GM10847 (cell line): ENCODE measurements around the gene BRCA1.

Source experiments
- POLR2A ChIP-seq: IDR thresholded peaks from 2 replicates; pipeline ENCODE4 v1.6.1; 2011; ENCODE audit not compliant: insufficient read length; ENCODE audit errors: extremely low read depth

Gene BRCA1

DNA sequence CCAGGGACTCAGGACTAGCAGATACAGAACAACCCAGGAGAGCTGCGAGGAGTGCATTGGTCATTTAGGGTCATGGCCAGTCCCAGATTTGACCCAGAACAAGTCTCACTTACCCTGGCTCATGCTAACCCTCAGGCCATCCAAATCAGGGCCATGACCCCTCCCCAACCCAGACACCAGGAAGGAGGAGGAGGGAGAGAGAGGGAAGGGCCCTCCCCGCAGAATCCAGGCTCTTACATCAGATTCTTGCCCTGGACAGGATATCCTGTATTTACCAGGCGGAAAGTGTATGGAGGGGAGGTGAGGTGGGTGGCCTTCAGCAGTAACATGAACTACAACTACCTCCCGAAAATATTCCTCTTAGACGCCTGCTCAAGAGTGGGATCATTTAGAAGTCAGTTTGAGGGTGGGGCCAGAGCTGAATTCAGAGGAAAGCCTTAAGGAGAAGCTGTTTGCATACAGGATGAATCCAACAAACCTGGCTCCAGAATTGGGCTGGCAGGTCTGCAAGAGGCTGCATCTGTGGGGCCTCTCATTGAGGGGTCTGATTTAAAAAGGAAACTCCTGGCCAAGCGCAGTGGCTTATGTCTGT is 105.0 kb downstream of the BRCA1 start:
- no peak for TF ChIP-seq POLR2A

DNA sequence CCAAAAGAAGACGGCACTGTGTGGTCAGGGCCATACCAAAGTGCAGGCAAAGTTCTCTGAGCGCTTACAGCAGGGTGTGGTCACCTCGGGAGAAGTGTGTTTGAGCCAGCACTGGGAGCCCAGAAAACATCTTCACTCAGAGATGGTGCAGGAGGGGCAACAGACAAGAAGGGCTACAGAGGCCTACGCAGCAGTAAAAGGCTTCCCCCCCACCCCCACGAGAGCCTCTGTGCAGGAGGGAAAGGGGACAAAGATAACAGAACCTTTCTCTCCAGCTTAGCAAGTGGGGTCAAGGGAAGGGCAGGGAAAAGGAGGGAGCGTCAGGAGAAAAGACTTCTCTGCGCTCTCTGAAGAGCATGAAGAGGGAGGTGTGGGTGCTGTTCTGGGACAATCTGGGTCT is 105.7 kb downstream of the BRCA1 start:
- no peak for TF ChIP-seq POLR2A

DNA sequence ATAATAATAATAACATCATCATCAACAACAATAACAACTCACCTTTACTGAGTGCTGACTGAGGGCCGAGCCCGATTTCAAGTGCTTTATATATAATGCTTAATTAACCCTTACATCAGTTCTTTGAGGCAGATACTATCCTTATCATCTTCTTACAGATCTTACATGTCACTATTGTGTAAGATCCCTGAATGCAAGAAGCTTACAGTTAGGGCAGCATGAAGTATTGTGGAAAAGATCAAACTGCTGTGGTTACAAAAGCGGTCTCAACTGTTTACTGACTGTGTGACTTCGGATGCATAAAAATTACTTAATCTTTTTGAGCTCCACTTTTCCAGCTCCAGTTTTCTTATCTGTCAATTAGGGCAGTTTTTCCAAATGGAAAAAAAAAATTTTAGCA is 106.2 kb downstream of the BRCA1 start:
- no peak for TF ChIP-seq POLR2A

DNA sequence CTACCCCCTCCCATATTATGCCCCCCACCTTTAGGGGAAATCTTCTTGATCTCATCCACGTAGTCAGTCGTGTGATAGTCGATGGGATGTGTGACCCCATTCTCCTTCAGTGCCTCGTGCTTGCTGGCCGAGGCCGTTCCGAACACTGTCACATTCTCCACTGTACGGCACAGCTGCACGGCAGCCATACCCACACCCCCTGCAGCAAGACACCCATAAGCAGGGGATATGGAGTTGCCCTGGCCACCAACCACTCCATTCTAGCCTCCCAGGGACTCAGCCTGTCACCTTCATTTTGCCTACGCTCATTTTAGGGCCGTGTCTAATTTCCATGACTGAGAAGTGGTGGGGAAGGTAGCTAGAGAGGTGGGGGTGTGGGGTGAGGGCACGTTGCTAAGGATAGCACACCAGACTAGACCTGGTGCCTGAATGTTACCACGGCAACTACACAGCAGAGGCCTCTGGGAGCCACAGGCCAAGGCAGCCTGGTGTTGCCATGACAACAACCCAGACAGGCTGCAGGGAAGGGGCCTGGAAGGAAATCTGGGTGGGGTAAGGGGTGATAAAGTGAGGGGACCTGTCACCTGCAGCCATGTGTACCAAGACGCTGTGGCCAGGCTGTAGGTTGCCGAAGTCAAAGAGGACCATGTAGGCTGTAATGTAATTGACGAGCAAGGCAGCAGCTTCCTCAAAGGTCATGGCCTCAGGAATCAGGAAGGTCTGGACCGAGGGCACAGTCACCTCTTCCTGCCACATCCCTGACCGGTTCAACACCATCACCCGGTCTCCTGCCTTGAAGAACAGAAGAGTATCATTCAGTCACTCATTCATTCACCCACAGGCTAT is 106.9 kb downstream of the BRCA1 start:
- no peak for TF ChIP-seq POLR2A

DNA sequence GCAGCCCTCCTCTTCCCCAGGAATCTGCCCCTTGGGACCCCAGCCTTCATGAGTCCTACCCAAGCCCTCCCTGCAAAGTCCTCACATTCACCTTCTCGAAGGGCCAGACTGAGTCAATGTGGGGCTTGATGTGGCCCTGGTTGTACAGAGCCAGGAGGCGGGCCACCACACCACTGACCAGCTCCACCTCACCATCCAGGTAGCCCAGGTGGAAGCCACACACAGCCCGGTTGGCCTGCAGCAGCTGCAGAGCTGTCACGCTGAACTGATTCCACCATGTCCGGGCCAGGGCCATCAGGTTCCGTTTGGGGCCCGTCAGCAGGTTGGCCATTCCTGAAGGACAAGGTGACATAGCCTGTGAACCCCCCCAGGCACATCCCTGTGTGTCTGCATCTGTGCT is 108.9 kb downstream of the BRCA1 start:
- no peak for TF ChIP-seq POLR2A

DNA sequence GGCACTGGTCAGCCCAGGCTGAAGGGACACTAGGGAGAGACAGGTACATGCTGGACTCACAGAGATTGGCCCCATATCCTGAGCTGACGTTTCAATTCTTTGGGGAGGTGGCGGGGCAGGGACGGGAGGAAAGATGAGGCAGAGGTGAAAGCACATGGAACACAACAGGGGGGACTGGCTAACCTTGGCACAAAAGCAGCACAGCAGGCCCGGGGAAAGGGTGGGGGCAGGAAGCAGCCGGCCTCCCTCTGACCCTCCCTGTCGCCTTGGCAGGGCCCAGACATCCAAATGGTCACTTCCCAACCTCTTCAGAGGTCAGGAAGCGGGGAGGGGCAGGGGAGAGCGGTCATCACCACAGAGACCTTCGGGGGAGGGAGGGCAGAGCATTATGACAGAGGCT is 109.6 kb downstream of the BRCA1 start:
- TF ChIP-seq POLR2A = no peak

DNA sequence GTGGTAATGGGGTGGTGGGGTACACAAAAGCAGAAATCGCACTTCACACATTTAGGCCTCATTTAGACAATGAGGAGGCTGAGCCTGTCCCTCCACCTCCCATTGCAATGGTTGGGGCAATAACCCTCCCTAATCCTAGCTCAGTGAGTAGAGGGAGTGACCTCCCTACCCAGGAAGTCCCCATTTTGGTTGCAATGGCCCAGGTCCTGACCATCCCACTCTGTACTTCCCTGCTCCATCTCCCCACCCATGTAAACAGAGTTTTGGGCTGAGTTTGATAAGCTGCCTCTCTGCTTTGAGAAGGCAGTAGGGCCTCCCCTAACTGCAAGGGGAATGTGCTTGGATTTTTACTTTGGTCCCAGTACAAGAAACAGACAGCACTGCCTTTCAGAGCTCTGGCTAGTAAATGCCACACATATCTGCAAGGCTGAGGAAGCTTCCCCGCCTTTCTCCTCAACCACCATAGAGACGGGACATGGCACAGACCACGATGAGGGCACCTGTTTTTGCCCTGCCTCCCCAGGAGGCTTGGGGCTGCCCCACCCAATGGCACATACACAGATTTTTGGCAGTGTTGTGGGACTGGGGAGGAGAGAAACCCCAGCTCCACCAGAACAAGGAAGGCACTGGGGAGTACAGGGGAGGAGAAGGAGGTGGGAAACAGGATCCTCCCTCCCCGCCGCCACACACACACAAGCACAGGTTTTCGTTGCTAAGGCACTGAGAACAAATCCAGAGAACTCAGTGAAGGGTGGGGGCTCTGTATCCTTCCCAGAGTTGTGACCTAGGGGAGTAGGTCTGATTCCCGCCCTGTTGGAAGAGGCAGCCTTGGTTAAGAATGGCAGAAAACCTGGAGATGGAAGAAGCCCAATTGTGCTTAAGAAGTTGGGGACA is 110.3 kb downstream of the BRCA1 start:
- no peak for TF ChIP-seq POLR2A

DNA sequence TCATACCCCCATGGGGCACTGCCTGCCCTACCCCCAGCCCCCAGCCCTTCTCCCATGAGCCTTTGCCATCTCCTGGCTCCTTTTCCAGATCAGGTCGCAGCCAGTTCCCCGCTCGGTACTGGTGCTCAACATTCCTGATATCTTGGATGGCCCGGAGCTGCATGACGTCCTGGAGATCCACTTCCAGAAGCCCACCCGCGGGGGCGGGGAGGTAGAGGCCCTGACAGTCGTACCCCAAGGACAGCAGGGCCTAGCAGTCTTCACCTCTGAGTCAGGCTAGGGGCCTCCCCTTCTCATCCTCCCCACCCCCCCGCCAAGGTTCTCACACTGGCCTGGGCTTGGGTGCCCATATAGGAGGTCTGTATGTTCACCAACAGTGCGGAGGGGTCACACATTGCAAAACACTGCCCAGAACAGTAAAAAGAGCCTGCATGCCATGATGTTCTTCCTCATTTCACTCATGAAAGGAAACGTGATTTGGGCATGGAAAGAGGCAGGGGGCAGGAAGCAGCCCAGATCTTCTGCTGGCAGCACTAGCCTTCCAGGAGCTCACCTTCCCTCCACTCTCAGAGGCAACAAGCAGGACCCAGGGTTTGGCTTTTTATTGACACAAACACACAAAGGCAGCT is 111.0 kb downstream of the BRCA1 start:
- no peak for TF ChIP-seq POLR2A

DNA sequence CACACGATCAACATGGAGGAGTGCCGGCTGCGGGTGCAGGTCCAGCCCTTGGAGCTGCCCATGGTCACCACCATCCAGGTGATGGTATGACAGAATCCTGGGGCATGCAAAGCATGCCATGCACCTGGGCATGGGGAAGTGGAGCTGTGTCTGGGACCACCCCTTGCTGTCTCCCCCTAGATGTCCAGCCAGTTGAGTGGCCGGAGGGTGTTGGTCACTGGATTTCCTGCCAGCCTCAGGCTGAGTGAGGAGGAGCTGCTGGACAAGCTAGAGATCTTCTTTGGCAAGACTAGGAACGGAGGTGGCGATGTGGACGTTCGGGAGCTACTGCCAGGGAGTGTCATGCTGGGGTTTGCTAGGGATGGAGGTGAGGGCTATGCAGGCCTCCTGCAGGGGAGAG is 111.9 kb downstream of the BRCA1 start:
- TF ChIP-seq POLR2A = no peak

DNA sequence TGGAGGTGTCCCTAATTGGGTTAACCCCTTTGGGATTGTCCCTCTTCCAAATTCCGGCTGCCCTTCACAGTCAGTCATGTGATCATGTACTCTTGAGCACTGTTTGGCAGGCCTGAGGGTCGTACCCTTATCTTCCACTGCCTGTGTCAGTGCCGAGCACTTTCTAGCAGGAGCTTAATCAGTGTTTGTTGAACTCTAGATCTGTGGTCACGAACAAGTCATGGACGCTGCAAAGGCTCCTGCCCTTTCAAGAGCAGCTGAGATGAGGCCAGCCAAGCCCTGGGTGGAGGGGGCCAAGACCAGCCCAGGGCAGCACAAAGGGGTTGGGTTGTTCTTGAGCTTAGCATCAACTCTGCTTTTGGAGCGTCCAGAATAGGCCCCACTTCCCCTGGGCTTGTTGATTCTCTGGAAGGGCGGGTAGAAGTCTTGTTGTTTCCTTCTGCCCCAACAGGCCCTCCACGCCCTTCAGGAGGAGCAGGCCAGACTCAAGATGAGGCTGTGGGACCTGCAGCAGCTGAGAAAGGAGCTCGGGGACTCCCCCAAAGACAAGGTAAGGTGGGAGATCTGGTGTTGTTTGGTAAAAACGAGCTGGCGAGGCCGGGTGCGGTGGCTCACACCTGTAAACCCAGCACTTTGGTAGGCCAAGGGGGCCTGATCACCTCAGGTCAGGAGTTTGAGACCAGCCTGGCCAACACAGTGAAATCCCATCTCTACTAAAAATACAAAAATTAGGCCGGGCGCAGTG is 113.3 kb downstream of the BRCA1 start:
- TF ChIP-seq POLR2A = no peak

DNA sequence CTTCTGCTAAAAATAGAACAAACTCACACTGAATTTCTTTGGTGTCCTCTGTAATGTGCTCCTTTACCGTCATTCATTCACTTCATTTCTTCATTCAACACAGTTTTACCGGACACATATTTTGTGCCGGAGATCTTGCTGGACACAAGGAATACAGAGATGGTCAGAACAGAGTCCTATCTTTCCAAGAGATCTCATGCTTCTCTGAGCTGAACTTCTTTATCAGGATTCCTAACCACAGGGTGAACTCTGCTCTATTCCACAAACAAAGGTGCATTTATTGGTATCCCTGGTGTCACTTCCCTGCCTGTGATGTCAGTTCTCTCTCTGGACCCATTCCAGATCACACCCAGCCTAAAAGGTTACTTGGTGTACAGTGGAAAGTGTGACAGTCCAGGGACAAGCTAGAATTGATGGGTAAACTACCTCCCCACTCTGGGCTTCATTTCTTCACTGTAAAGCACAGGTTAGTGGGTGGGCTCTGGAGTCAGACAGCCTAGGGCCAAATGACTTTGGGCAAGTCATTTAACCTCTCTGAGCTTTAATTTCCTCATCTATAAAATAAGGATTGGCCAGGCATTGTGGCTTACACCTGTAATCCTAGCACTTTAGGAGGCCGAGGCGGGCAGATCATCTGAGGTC is 114.4 kb downstream of the BRCA1 start:
- no peak for TF ChIP-seq POLR2A

DNA sequence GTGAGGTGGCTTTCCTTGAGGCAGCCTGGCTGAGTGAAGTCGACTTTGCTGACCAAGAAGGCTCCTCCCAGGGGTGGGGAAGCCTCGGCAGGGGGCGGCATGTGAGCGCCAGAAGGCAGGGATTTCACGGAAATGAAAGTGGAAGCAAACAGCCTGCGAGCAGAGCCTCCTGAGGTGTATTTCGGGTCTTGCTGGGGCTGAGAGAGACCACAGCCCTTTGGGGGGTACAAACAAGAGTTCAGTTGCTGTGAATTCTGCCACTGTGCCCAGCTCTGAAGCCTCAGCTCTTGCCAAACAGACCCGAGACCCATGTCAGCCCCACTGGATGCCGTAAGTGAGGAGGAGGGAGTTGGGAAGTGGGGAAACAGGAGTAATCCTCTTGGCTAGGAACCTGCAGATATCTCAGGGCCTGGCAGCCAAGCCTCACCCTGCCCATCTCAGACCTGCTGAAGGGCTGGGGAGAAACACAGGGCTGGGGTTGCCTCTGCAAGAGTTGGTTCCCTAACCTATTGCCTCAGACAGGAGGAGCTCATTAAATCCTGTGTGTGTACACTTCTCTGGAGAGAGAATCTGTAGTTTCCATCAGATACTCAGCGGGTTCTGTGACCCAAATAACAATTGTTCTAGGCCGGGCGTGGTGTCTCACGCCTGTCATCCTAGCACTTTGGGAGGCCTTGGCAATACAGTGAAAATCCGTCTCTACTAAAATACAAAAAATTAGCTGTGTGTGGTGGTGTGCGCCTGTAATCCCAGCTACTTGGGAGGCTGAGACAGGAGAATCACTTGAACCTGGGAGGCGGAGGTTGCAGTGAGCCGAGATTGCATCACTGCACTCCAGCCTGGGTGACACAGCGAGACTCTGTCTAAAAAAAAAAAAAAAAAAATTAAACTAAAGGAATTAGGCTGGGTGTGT is 118.3 kb downstream of the BRCA1 start, which contains the start of gene IFI35:
TSS of gene IFI35 (plus strand) at position 146 of the 913 bp plus-strand sequence. CDS start at position 310, 164 bp downstream.
- TF ChIP-seq POLR2A = peak; percentile 51
